Mucosa of rectum (tissue), 2 donors: ENCODE results near the gene NPFFR1.

Experiments
- H3K27ac ChIP-seq, 2 donors: one replicate each; pipeline ENCODE4 v1.7.0; 2013; ENCODE audit warnings: inconsistent platforms in 2 of 2, low read depth in 2 of 2, low read length in 2 of 2
- H3K27me3 ChIP-seq, 2 donors: one replicate each; pipeline ENCODE4 v1.7.0; 2013; ENCODE audit warnings: low read length in 2 of 2; ENCODE audit not compliant: control insufficient read depth in 2 of 2, insufficient read depth in 2 of 2
- H3K36me3 ChIP-seq, 2 donors: one replicate each; pipeline ENCODE4 v1.7.0; 2013; ENCODE audit warnings: low read length in 2 of 2; ENCODE audit not compliant: control insufficient read depth in 2 of 2, insufficient read depth in 2 of 2
- H3K4me1 ChIP-seq, 2 donors: one replicate each; pipeline ENCODE4 v1.7.0; 2013; ENCODE audit warnings: low read length in 2 of 2, mild to moderate bottlenecking in 1 of 2; ENCODE audit not compliant: control insufficient read depth in 2 of 2, insufficient read depth in 2 of 2
- H3K4me3 ChIP-seq, 2 donors: one replicate each; pipeline ENCODE4 v1.7.0; 2013; ENCODE audit warnings: low read length in 2 of 2
- H3K9ac ChIP-seq, 2 donors: one replicate each; pipeline ENCODE4 v1.7.0; 2013; ENCODE audit warnings: low read length in 2 of 2, low read depth in 1 of 2, mild to moderate bottlenecking in 1 of 2
- H3K9me3 ChIP-seq, 2 donors: one replicate each; pipeline ENCODE4 v1.7.0; 2013; ENCODE audit warnings: low read length in 2 of 2; ENCODE audit not compliant: control insufficient read depth in 2 of 2
- donor health status: healthy.
- donor health status: Normal muscosa, but diverticular disease.

Gene NPFFR1

DNA sequence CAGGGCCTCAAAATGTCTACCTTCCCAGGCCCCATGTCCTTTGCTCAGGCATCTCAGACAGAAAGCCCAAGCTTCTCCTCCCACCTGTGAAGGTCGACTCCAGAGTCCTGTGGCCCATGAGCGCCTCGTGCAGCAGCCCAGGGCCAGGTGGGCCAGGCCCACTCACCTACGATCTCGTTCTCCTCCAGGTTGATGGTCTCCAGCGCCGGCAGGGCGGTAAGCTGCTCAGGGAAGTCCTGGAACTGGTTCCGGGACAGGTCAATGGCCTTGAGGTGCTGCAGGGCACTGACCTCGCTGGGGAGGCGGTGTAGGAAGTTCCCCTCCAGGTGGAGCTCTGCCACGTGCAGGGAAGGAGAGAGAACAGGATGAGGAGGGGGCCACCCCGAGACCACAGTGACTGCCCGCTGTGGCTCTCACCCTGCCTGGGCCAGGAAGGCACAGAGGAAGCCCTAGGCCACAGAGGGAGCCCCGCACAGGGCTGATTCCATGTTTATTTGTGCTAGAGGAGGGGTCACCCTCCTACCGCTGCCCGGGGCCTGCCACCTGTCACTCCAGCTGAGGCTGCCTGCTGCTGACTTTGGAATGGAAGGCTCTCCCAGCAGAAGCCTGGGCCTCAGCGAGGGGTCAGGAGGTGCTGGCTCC is 40.0 kb upstream of the NPFFR1 start:
- H3K4me3 ChIP-seq, result no peak overlapping the region
- no peaks in the 10 kb centered on the region for H3K36me3 ChIP-seq
- H3K9ac ChIP-seq, result no peak overlapping the region
- no peaks in the 10 kb centered on the region for H3K9me3 ChIP-seq
- no peaks in the 10 kb centered on the region for H3K4me1 ChIP-seq
- no peak overlapping the region for H3K27ac ChIP-seq
- H3K27me3 ChIP-seq, result no peaks in the 10 kb centered on the region

DNA sequence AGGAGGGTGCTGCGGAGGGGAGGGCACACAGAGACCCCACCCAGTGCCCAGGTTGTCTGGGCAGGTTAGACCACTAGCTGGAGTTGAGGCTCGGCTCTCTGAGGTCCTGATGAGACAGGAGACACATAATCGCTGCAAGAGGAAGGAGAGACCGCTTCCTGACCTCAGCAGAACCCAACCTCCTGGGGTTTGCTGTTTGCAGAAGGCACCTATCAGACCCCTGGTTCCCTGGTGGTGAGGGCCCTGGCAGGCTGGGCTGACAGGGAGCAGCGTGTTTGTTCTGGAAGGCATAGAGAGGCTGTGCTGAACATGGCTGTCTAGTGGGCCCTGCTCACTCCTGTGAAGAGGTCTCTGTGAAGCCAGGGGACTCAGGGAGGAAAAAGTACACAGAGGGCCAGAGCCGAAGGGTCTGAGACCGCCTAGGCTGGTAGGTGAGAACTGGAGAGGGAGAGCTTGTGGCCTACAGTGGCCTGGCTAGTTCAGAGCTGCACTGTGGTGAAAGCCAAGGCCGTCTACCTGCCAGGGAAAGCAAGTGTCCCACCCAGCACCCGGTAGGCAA is 39.4 kb upstream of the NPFFR1 start:
- no peaks in the 10 kb centered on the region for H3K27me3 ChIP-seq
- H3K4me3 ChIP-seq, result no peak overlapping the region
- no peaks in the 10 kb centered on the region for H3K4me1 ChIP-seq
- no peaks in the 10 kb centered on the region for H3K9me3 ChIP-seq
- no peaks in the 10 kb centered on the region for H3K36me3 ChIP-seq
- no peak overlapping the region for H3K27ac ChIP-seq
- H3K9ac ChIP-seq, result no peak overlapping the region

DNA sequence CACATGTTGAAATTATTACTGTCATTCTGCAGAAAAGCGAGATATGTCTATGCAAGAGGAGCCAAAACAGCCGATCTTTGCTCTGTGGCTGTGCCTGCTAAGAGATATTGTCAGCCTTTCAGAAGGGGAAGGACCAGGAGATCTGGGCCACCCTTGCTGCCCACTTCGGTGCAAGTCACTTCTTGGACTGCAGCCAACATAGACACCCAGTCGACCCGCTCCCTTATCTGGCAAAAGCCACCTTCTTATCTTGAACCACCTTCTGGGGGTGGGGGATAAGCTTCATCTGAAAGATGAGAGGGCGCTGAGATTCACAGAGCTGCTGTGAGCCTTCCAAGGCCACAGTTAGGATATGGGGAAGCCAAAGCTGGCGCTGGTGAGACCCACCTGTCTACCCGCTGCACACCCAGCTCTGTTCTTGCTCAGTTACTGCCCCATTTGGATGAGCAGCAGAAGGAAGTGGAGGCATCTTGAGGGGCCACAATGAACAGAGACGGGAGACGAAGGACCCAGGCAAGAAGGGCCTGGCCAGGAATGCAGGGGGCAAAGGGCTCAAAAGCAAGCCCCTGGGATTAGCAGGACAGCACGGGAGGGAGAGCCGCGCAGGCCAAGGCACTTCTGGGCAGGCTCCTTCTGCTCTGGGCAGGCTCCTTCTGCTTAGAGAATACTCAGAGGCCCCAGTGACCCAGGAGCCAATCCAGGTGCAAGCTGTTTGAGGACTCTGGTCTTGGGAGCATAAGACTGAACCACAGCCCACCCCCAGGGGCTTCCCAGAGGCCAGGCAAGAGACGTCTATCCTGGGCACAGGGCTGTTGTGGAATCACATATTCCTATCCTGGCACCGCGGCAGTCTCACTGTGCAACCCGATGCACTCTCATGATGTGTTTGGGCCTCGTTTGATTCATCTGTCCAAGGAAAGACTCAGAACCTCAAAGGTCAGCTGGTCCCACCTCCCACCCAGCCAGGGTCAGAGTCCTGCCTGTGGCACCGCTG is 38.4 kb upstream of the NPFFR1 start:
- Histone ChIP-seq H3K4me1 (no peaks in the 10 kb centered on the region), H3K36me3 (no peaks in the 10 kb centered on the region), H3K4me3 (no peak overlapping the region), H3K9me3 (no peaks in the 10 kb centered on the region), H3K9ac (no peak overlapping the region), H3K27ac (no peak overlapping the region), H3K27me3 (no peaks in the 10 kb centered on the region)

- H3K9ac ChIP-seq, result no peak overlapping the region
- H3K27ac ChIP-seq, result no peak overlapping the region
- no peaks in the 10 kb centered on the region for H3K4me1 ChIP-seq
- H3K9me3 ChIP-seq, result no peaks in the 10 kb centered on the region
- no peak overlapping the region for H3K4me3 ChIP-seq
- H3K27me3 ChIP-seq, result no peaks in the 10 kb centered on the region
- H3K36me3 ChIP-seq, result no peaks in the 10 kb centered on the region
Observed at GRCh38 chr10:70321233-70321632, 37.4 kb upstream of the NPFFR1 start.

DNA sequence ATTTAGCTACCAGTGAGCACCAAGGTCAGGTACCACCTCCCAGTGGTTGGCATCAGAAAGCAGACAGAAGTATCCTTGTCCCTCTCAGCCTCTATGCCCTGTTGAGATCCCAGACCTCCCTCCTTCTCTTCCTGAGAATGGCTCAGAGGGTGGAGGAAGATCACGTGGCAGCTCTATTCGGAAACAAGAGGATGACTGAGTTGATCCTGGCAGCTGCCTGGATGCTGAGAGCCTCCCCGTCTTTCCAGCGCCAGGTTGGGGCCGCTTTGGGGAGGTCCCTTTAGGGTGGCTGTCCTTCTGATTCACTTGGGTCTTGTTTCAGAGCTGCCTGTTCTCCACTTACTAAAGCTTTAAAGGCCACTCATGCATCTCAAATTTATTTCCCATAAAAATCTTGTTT is 36.9 kb upstream of the NPFFR1 start:
- Histone ChIP-seq H3K4me3 (no peak overlapping the region), H3K9me3 (no peaks in the 10 kb centered on the region), H3K36me3 (no peaks in the 10 kb centered on the region)

GRCh38 chr10:70319824-70320223 is 36.0 kb upstream of the NPFFR1 start:
- Histone ChIP-seq H3K9me3 (no peaks in the 10 kb centered on the region), H3K27ac (no peak overlapping the region), H3K4me3 (no peak overlapping the region), H3K4me1 (no peaks in the 10 kb centered on the region), H3K9ac (no peak overlapping the region), H3K36me3 (no peaks in the 10 kb centered on the region), H3K27me3 (no peaks in the 10 kb centered on the region)

More for the DNA sequence above, 36.9 kb upstream of the NPFFR1 start:
- peak overlapping the region in 1 of 2 donors; percentile 26 for H3K27ac ChIP-seq
- H3K4me1 ChIP-seq, result no peaks in the 10 kb centered on the region
- no peaks in the 10 kb centered on the region for H3K27me3 ChIP-seq
- no peak overlapping the region for H3K9ac ChIP-seq

GRCh38 chr10:70319183-70319582 is 35.4 kb upstream of the NPFFR1 start:
- Histone ChIP-seq H3K9ac (no peak overlapping the region), H3K4me3 (no peak overlapping the region), H3K36me3 (no peaks in the 10 kb centered on the region), H3K4me1 (no peaks in the 10 kb centered on the region), H3K27me3 (no peaks in the 10 kb centered on the region), H3K27ac (no peak overlapping the region), H3K9me3 (no peaks in the 10 kb centered on the region)

DNA sequence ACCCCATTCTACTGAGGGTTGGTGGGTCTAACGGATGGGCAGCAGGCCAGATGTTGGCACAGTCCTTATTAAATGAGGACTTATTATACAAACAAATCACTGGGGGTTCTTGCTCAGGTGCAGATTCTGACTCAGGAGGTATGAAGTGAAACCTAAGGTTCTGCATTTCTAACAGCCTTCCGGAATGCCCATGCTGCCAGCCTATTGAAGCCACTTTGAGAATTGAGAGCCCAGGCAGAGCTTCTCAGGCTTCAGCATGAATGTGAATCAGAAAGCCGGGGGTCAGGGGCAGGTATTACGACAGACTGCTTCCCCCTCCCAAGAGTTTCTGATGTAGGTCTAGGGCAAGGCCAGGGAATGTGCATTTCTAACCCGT is 34.1 kb upstream of the NPFFR1 start:
- H3K9ac ChIP-seq, result no peak overlapping the region
- no peak overlapping the region for H3K27ac ChIP-seq
- no peak overlapping the region for H3K4me3 ChIP-seq
- no peaks in the 10 kb centered on the region for H3K36me3 ChIP-seq
- H3K9me3 ChIP-seq, result no peaks in the 10 kb centered on the region
- no peaks in the 10 kb centered on the region for H3K27me3 ChIP-seq
- H3K4me1 ChIP-seq, result no peaks in the 10 kb centered on the region

GRCh38 chr10:70317272-70317942 is 33.6 kb upstream of the NPFFR1 start:
- Histone ChIP-seq H3K9ac (no peak overlapping the region), H3K36me3 (no peaks in the 10 kb centered on the region), H3K27me3 (no peaks in the 10 kb centered on the region), H3K27ac (no peak overlapping the region), H3K4me3 (no peak overlapping the region), H3K9me3 (no peaks in the 10 kb centered on the region), H3K4me1 (no peaks in the 10 kb centered on the region)

- H3K36me3 ChIP-seq, result no peaks in the 10 kb centered on the region
- H3K4me1 ChIP-seq, result no peaks in the 10 kb centered on the region
- no peak overlapping the region for H3K27ac ChIP-seq
- no peaks in the 10 kb centered on the region for H3K9me3 ChIP-seq
- no peak overlapping the region for H3K9ac ChIP-seq
- no peak overlapping the region for H3K4me3 ChIP-seq
- no peaks in the 10 kb centered on the region for H3K27me3 ChIP-seq
Observed at GRCh38 chr10:70315815-70316214, 32.0 kb upstream of the NPFFR1 start.
